LNCaP clone FGC (cell line): ENCODE results near the gene EHD3.

Source experiments
- DNase-seq: peaks from one replicate; pipeline ENCODE4 v3.0.0-alpha.2; 2011; ENCODE audit warnings: low read depth
- H3K4me3 ChIP-seq: 2 replicates; pipeline ENCODE4 v1.5.1; 2011; ENCODE audit warnings: mild to moderate bottlenecking, low read depth, low read length, control low read depth
- CTCF ChIP-seq: IDR thresholded peaks from 2 replicates; pipeline ENCODE4 v1.5.1; 2012; ENCODE audit warnings: mild to moderate bottlenecking; ENCODE audit not compliant: control insufficient read depth, insufficient read depth; ENCODE audit errors: extremely low read depth

Gene EHD3

GRCh38 chr2:31200972-31201371 lies 33.0 kb upstream of the EHD3 start:
- no peak overlapping the region for H3K4me3 ChIP-seq
- no peak for TF ChIP-seq CTCF
- DNase-seq, result no peak

GRCh38 chr2:31202041-31202440 lies 31.9 kb upstream of the EHD3 start:
- DNase-seq, result no peak
- no peak overlapping the region for H3K4me3 ChIP-seq
- no peak for TF ChIP-seq CTCF

GRCh38 chr2:31202833-31203232 lies 31.1 kb upstream of the EHD3 start:
- H3K4me3 ChIP-seq, result no peak overlapping the region
- peak; percentile 25 for DNase-seq

GRCh38 chr2:31203916-31204315 lies 30.0 kb upstream of the EHD3 start:
- no peak overlapping the region for H3K4me3 ChIP-seq
- no peak for DNase-seq
- no peak for TF ChIP-seq CTCF

More at GRCh38 chr2:31202833-31203232, 31.1 kb upstream of the EHD3 start:
- no peak for TF ChIP-seq CTCF

- H3K4me3 ChIP-seq, result no peak overlapping the region
- TF ChIP-seq CTCF, result no peak
- DNase-seq, result no peak
Observed at GRCh38 chr2:31204783-31205182, 29.2 kb upstream of the EHD3 start.

GRCh38 chr2:31205186-31205585 lies 28.8 kb upstream of the EHD3 start:
- H3K4me3 ChIP-seq, result no peak overlapping the region
- no peak for TF ChIP-seq CTCF
- DNase-seq, result no peak

- H3K4me3 ChIP-seq, result no peak overlapping the region
- no peak for TF ChIP-seq CTCF
- DNase-seq, result no peak
Observed at GRCh38 chr2:31205613-31206012, 28.3 kb upstream of the EHD3 start.
